Esophagus squamous epithelium (tissue), 5 donors: Measurements from ENCODE around the gene TSC1. TPM values are rescaled to one million over a fixed set of nuclear protein-coding genes. Genes with fewer than 3 reads are reported as not detected.

Experiments
- DNase-seq: peaks from one replicate; lab custom pipeline; 2025; lab: John Stamatoyannopoulos, UW
- H3K27ac ChIP-seq, 4 donors: fragments of 200-600 bp; sonication (generic); one replicate each; pipeline ENCODE4 v1.5.1; 2016 to 2019; ENCODE audit warnings: mild to moderate bottlenecking in 1 of 4
- H3K27me3 ChIP-seq, 4 donors: fragments of 200-600 bp; sonication (generic); 1 replicate in 3 of 4; 2 replicates in 1 of 4; pipeline versions ENCODE4 v1.5.1 to v1.6.0; 2017 to 2021; ENCODE audit warnings: antibody characterized with exemption in 1 of 4
- H3K36me3 ChIP-seq, 3 donors: fragments of 200-600 bp; sonication (generic); one replicate each; pipeline ENCODE4 v1.5.1; 2016 to 2019
- H3K4me1 ChIP-seq, 3 donors: fragments of 200-600 bp; sonication (generic); one replicate each; pipeline ENCODE4 v1.5.1; 2017 to 2019
- H3K4me3 ChIP-seq, 4 donors: fragments of 200-600 bp; sonication (generic); 1 replicate in 3 of 4; 2 replicates in 1 of 4; pipeline ENCODE4 v1.5.1; 2016 to 2019; ENCODE audit warnings: mild to moderate bottlenecking in 2 of 4, moderate library complexity in 1 of 4
- H3K9me3 ChIP-seq, 3 donors: fragments of 200-600 bp; sonication (generic); one replicate each; pipeline ENCODE4 v1.5.1; 2016 to 2019
- POLR2A ChIP-seq, 4 donors: fragments of 450-650 bp; IDR thresholded peaks; one replicate each; pipeline ENCODE4 v1.6.1; 2017; ENCODE audit warnings: antibody characterized with exemption in 4 of 4, mild to moderate bottlenecking in 4 of 4, moderate library complexity in 3 of 4
- WGBS, 2 donors: methylation state at CpG; one replicate each; pipeline ENCODE4 v1.1.5; 2018; 5-methylcytosine and 5-hydroxymethylcytosine counted together
- intact Hi-C: fragments of 100-400 bp; cut with DNase I; formaldehyde crosslinking; loops from one replicate; pipeline ENCODE4 v1.15.0; 2022
- total RNA-seq, 4 donors: library from RNA; depleted of rRNA; stranded (reverse); fragments of >200 nt; gene quantifications; one replicate each; pipeline ENCODE4 v1.1.0, GENCODE V29; 2016
- TF ChIP-seq, protein P1 (sequence below), 6 experiments: fragments of 450-650 bp in 4 of 6; fragments of 200-600 bp in 2 of 6; sonication (generic) in 2 of 6; IDR thresholded peaks; one replicate each; pipeline ENCODE4 v1.5.1; 2016 to 2019; ENCODE audit warnings: antibody characterized with exemption in 6 of 6, mild to moderate bottlenecking in 4 of 6, moderate library complexity in 4 of 6
- donor health status: DM: yes; HTN: yes; CAD: no.

TSC1 gene
- total RNA-seq, 4 donors from 2014 or later = 18.8 to 38.7 (median 25.7) TPM

DNA sequence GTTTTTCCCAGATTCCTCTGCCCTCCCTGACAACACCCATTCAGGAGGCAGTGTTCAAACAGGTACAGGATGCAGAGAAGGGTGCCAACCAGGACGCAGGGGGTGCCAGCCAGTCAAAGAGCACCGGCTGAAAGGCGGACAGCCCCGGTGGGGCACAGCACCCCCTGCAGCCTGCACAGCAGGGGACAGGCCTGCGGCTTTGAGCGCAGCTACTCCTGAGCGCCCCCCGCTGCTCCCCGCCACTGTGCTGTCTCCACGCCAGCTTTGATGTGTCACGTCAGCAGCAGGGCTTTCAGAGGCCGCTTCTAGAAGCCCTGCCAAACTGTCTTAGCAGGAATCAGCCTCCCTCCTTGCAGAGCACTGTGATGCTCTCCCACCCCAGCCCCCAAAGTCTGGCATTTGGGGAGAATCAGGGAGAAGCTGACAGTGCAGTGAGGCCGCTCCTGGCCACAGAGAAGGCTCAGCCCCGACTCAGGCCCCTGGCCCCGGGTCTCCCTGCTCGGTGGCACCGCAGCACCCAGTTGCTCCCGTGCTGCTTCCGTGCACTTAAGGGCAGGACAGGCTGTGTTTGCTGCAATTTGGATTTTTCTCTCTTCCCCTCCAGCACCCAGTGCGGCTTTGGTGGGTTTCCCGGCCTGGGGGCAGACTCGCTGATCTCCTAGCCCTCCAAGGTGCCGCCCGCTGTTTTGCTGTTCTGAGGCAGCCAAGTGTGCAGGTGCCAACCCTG, 86.6 kb downstream of the TSC1 start:
- peak overlapping the region in 3 of 4 donors; percentile 17 to 61 (median 39) for H3K27ac ChIP-seq
- no peak for TF ChIP-seq POLR2A (IDR thresholded peaks at IDR 0.05)
- TF ChIP-seq, protein P1, sequence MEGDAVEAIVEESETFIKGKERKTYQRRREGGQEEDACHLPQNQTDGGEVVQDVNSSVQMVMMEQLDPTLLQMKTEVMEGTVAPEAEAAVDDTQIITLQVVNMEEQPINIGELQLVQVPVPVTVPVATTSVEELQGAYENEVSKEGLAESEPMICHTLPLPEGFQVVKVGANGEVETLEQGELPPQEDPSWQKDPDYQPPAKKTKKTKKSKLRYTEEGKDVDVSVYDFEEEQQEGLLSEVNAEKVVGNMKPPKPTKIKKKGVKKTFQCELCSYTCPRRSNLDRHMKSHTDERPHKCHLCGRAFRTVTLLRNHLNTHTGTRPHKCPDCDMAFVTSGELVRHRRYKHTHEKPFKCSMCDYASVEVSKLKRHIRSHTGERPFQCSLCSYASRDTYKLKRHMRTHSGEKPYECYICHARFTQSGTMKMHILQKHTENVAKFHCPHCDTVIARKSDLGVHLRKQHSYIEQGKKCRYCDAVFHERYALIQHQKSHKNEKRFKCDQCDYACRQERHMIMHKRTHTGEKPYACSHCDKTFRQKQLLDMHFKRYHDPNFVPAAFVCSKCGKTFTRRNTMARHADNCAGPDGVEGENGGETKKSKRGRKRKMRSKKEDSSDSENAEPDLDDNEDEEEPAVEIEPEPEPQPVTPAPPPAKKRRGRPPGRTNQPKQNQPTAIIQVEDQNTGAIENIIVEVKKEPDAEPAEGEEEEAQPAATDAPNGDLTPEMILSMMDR (IDR thresholded peaks at IDR 0.05) = no peak
- 75 to 84% methylated on average over 5 to 11 of the region's 24 CpGs for WGBS, 2 donors
- no peak overlapping the region for H3K4me3 ChIP-seq
- intact Hi-C loops = no loop called here
- H3K36me3 ChIP-seq = no peaks in the 10 kb centered on the region
- H3K27me3 ChIP-seq = peaks cover 0 to 6% (median 0%) of the 10 kb centered on the region in 4 donors
- no peaks in the 10 kb centered on the region for H3K9me3 ChIP-seq
- peaks cover 0 to 26% (median 10%) of the 10 kb centered on the region in 3 donors for H3K4me1 ChIP-seq
- no peak for DNase-seq

- peak overlapping the region in 3 of 4 donors; percentile 17 to 61 (median 39) for H3K27ac ChIP-seq
- peaks cover 0 to 6% (median 0%) of the 10 kb centered on the region in 4 donors for H3K27me3 ChIP-seq
- H3K9me3 ChIP-seq = no peaks in the 10 kb centered on the region
- H3K4me3 ChIP-seq = no peak overlapping the region
- intact Hi-C loops = no loop called here
- 47 to 66% methylated on average over 3 to 5 of the region's 8 CpGs for WGBS, 2 donors
- H3K36me3 ChIP-seq = no peaks in the 10 kb centered on the region
- no peak for DNase-seq
- H3K4me1 ChIP-seq = peaks cover 0 to 26% (median 10%) of the 10 kb centered on the region in 3 donors
- TF ChIP-seq, protein P1 (IDR thresholded peaks at IDR 0.05) = no peak
- TF ChIP-seq POLR2A (IDR thresholded peaks at IDR 0.05) = no peak
Observed at GRCh38 chr9:132857031-132857430, 87.4 kb downstream of the TSC1 start.

DNA sequence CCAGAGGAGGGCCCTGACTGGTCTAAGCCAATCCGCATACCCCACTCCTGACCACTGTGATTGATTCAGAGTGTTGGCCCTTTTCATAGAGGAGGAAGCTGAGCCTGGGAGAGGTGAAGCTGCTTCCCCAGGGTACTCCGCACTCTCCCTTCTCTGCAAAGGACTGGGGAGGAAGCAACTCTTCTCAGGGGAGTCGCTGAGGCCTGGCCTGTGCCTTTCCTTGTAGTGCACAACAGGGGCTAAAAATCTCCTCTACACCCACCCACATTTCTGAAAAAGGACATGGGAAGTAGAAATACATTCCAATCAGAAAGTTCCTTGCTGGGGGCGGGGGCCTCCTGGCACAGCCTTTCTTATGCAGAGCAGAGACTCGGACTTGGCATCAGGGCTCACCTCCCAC, 88.5 kb downstream of the TSC1 start:
- no peak overlapping the region for H3K4me3 ChIP-seq
- H3K27ac ChIP-seq = no peak overlapping the region
- 83% methylated on average over 1 of the region's 5 CpGs; no CpG with 5 or more reads in 1 of the 2 donors for WGBS, 2 donors
- peaks cover 0 to 26% (median 10%) of the 10 kb centered on the region in 3 donors for H3K4me1 ChIP-seq
- TF ChIP-seq, protein P1 (IDR thresholded peaks at IDR 0.05) = no peak
- no peak for TF ChIP-seq POLR2A (IDR thresholded peaks at IDR 0.05)
- intact Hi-C loops = no loop called here
- no peak for DNase-seq
- H3K9me3 ChIP-seq = no peaks in the 10 kb centered on the region
- no peaks in the 10 kb centered on the region for H3K36me3 ChIP-seq
- H3K27me3 ChIP-seq = peaks cover 0 to 6% (median 0%) of the 10 kb centered on the region in 4 donors

DNA sequence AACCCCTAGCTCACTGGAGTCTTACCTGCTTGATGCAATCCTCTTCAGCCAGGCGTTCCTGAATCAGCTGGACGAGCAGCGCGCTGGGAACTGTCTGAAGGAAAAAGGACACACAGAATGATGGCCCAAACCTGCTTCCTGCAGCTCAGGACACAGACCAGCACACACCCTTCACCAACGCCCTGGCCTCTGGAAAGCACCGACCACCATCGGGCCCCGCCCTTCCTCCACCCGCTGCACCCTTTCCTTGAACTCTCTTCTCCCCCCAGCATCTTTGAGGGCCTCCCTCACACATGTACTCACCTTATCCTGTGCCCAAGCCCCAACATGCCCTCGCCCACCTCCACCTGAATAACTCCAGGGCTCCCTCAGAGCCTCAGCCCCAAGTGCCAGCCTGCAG, 89.6 kb downstream of the TSC1 start:
- H3K9me3 ChIP-seq = no peaks in the 10 kb centered on the region
- DNase-seq = no peak
- H3K27me3 ChIP-seq = peaks cover 0 to 6% (median 0%) of the 10 kb centered on the region in 4 donors
- H3K27ac ChIP-seq = no peak overlapping the region
- H3K36me3 ChIP-seq = no peaks in the 10 kb centered on the region
- intact Hi-C loops = no loop called here
- no peak for TF ChIP-seq POLR2A (IDR thresholded peaks at IDR 0.05)
- TF ChIP-seq, protein P1 (IDR thresholded peaks at IDR 0.05) = no peak
- whole genome bisulfite sequencing, 2 donors = 29 to 59% methylated on average over 9 to 10 of the region's 10 CpGs
- H3K4me3 ChIP-seq = no peak overlapping the region
- H3K4me1 ChIP-seq = peaks cover 0 to 26% (median 10%) of the 10 kb centered on the region in 3 donors

DNA sequence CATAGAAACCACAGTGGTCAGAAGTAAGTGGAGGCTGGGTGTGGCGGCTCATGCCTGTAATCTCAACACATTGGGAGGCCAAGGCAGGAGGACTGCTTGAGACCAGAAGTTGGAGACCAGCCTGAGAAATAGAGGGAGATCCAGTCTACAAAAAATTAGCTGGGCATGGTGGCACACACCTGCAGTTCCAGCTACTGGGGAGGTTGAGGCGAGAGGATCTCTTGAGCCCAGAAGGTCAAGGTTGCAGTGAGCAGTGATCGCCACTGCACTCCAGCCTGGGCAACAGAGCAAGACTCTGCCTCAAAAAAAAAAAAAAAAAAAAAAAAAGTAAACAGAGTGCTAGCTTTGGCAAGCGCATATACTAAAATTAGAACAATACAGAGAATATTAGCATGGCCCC, 90.9 kb downstream of the TSC1 start:
- intact Hi-C loops = no loop called here
- no peak for DNase-seq
- Histone ChIP-seq H3K4me3 (no peak overlapping the region), H3K36me3 (no peaks in the 10 kb centered on the region), H3K9me3 (no peaks in the 10 kb centered on the region), H3K4me1 (peaks cover 0 to 34% (median 10%) of the 10 kb centered on the region in 3 donors), H3K27ac (no peak overlapping the region), H3K27me3 (peaks cover 0 to 4% (median 0%) of the 10 kb centered on the region in 4 donors)
- no peak for TF ChIP-seq POLR2A (IDR thresholded peaks at IDR 0.05)
- TF ChIP-seq, protein P1 (IDR thresholded peaks at IDR 0.05) = no peak
- 89 to 90% methylated on average over 4 of the region's 4 CpGs for WGBS, 2 donors
